ENCODE data around the gene TMEM190.

Gene TMEM190

GRCh38 chr19:55400281-55401087, 23.9 kb downstream of the TMEM190 start:
- TF ChIP-seq USF1 (IDR thresholded peaks at IDR 0.05) (no peak), NFIC (IDR thresholded peaks at IDR 0.05) (no peak), EGR1 (IDR thresholded peaks at IDR 0.05) (no peak), YY1 (IDR thresholded peaks at IDR 0.05; ENCODE audit: low read depth) (no peak), MAX (IDR thresholded peaks at IDR 0.05) (no peak), FOXM1 (IDR thresholded peaks at IDR 0.05; ENCODE audit: borderline replicate concordance, low read depth) (no peak), TEAD4 (IDR thresholded peaks at IDR 0.05) (no peak), TCF12 (IDR thresholded peaks at IDR 0.05; ENCODE audit: low read depth) (no peak), EP300 (IDR thresholded peaks at IDR 0.05; ENCODE audit: borderline replicate concordance) (no peak), RAD21 (IDR thresholded peaks at IDR 0.05; ENCODE audit: low read depth) (no peak), TAF1 (IDR thresholded peaks at IDR 0.05; ENCODE audit: low read depth) (no peak), ZBTB7A (IDR thresholded peaks at IDR 0.05; ENCODE audit: low read depth) (no peak), CREB1 (IDR thresholded peaks at IDR 0.05; ENCODE audit: low read depth) (no peak), CEBPB (IDR thresholded peaks at IDR 0.05) (no peak)
- TF ChIP-seq, protein P1, sequence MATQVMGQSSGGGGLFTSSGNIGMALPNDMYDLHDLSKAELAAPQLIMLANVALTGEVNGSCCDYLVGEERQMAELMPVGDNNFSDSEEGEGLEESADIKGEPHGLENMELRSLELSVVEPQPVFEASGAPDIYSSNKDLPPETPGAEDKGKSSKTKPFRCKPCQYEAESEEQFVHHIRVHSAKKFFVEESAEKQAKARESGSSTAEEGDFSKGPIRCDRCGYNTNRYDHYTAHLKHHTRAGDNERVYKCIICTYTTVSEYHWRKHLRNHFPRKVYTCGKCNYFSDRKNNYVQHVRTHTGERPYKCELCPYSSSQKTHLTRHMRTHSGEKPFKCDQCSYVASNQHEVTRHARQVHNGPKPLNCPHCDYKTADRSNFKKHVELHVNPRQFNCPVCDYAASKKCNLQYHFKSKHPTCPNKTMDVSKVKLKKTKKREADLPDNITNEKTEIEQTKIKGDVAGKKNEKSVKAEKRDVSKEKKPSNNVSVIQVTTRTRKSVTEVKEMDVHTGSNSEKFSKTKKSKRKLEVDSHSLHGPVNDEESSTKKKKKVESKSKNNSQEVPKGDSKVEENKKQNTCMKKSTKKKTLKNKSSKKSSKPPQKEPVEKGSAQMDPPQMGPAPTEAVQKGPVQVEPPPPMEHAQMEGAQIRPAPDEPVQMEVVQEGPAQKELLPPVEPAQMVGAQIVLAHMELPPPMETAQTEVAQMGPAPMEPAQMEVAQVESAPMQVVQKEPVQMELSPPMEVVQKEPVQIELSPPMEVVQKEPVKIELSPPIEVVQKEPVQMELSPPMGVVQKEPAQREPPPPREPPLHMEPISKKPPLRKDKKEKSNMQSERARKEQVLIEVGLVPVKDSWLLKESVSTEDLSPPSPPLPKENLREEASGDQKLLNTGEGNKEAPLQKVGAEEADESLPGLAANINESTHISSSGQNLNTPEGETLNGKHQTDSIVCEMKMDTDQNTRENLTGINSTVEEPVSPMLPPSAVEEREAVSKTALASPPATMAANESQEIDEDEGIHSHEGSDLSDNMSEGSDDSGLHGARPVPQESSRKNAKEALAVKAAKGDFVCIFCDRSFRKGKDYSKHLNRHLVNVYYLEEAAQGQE (IDR thresholded peaks at IDR 0.05; ENCODE audit: low read depth): no peak

DNA sequence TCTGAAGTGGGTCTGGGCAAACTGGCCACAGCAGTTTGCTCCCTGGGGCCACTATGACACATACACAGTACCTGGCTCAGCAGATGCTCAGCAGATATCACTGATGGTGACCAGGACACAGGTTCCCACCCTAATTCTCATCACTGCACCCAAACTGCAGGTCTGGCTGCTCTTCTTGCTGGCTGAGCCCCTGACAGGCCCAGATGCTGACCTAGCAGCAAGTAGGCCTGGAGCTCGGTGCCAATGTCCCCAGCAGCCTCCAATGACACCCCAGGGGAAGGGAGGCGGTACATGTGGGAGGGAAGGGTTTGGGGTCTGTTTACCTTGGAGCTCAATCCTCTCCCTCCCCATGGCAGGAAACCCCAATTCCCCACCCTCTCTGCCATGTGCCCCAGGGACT, 25.9 kb downstream of the TMEM190 start:
- TF ChIP-seq NFIC (IDR thresholded peaks at IDR 0.05) (no peak), YY1 (IDR thresholded peaks at IDR 0.05; ENCODE audit: low read depth) (no peak)

DNA sequence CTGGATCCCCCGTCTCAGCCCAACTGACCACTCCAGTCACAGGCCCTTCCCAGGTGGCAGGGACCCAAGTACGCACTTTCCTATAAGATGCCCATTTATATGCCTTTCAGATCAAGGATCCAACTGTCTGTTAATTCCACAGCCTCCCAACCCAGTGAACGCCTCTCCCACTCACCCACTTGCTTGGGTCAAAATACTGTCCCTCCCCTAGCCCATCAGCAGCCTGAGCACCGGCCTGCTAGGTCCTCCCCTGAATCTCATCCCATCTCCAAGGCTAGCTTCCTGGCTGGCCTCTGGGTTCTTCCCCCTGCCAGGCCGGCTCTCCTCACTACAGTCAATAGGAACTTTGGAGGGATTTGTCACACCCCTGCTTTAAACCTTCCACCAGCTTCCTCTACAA, 29.0 kb downstream of the TMEM190 start:
- TF ChIP-seq EP300 (IDR thresholded peaks at IDR 0.05; ENCODE audit: borderline replicate concordance) (no peak), YY1 (IDR thresholded peaks at IDR 0.05; ENCODE audit: low read depth) (no peak), USF1 (IDR thresholded peaks at IDR 0.05) (no peak), MAX (IDR thresholded peaks at IDR 0.05) (no peak), ZBTB7A (IDR thresholded peaks at IDR 0.05; ENCODE audit: low read depth) (no peak), RAD21 (IDR thresholded peaks at IDR 0.05; ENCODE audit: low read depth) (no peak), CREB1 (IDR thresholded peaks at IDR 0.05; ENCODE audit: low read depth) (no peak), EGR1 (IDR thresholded peaks at IDR 0.05) (no peak)

- TF ChIP-seq TAF1 (IDR thresholded peaks at IDR 0.05; ENCODE audit: low read depth) (no peak), TCF12 (IDR thresholded peaks at IDR 0.05; ENCODE audit: low read depth) (no peak), RAD21 (IDR thresholded peaks at IDR 0.05; ENCODE audit: low read depth) (no peak), YY1 (IDR thresholded peaks at IDR 0.05; ENCODE audit: low read depth) (no peak), CREB1 (IDR thresholded peaks at IDR 0.05; ENCODE audit: low read depth) (no peak), ZBTB7A (IDR thresholded peaks at IDR 0.05; ENCODE audit: low read depth) (no peak), MAX (IDR thresholded peaks at IDR 0.05) (no peak)
- TF ChIP-seq, protein P1 (IDR thresholded peaks at IDR 0.05; ENCODE audit: low read depth): no peak
Observed at GRCh38 chr19:55406091-55406825, 29.6 kb downstream of the TMEM190 start.

- TF ChIP-seq CREB1 (IDR thresholded peaks at IDR 0.05; ENCODE audit: low read depth) (no peak), CEBPB (IDR thresholded peaks at IDR 0.05) (no peak), EGR1 (IDR thresholded peaks at IDR 0.05) (no peak), MAX (IDR thresholded peaks at IDR 0.05) (no peak), TAF1 (IDR thresholded peaks at IDR 0.05; ENCODE audit: low read depth) (no peak), TCF12 (IDR thresholded peaks at IDR 0.05; ENCODE audit: low read depth) (no peak; the same call in 1 of the 2 replicates), USF1 (IDR thresholded peaks at IDR 0.05) (no peak), ZBTB7A (IDR thresholded peaks at IDR 0.05; ENCODE audit: low read depth) (no peak), TEAD4 (IDR thresholded peaks at IDR 0.05) (no peak)
- TF ChIP-seq, protein P1 (IDR thresholded peaks at IDR 0.05; ENCODE audit: low read depth): no peak
Observed at GRCh38 chr19:55406826-55407549, 30.4 kb downstream of the TMEM190 start.

Data from Ishikawa (cell line).